ENCODE data around the gene PLXNA4.

Gene PLXNA4

GRCh38 chr7:132371948-132372347 lies 204.3 kb downstream of the PLXNA4 start:
- no peak for DNase-seq (ENCODE audit: extremely low read depth in 1 of 2, low read depth in 1 of 2)

DNA sequence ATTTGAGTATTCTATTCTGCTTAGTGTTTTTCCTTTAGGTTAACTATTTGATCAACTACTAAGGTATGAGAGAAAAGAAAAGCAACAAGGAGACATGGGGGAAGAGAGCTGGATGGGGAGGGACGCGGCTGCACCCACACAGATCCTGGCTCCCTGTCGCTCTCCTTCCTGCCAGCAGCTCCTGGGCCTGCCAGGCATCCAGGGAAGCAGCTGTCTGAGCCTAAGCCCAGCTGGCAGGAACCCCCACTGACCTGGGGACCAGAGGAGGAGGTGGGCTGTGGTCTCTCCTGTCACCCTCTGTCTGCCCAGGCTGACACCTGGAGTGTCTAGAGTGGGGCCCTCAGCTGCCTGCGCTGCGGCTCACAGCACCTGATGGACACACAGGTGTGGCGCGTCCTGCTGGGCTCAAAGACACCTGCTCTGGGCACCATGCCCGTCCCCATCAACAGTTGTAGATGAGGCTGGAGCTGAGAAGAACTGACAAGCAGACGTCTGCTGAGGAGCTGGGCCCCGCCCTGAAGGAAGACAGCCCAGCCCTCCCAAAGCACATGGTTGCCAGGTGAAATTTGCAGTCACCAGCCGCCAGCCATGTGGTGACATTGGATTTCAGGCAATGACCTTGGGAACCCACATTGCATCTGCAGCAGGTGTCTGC lies 207.9 kb downstream of the PLXNA4 start:
- DNase-seq (ENCODE audit: extremely low read depth in 1 of 2, low read depth in 1 of 2) = no peak

DNA sequence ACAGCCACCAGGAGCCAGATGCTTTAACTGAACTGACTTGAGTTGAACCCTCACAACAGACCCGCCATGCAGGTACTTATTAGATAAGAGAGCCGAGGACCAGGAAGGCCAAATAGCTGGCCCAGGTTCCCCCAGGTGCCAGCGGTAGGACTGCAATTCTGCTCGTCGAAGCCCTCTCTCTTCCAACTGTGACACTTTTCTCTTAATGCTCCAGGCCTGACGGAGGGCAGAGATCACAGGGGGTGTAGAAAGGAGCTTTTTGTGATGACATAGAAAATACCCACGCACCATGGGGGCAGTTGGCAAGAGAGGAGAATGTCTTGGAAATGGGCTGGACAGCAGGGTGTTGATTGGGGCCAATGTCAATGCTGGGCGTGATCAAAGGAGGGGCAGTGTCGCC lies 208.5 kb downstream of the PLXNA4 start:
- DNase-seq (ENCODE audit: extremely low read depth in 1 of 2, low read depth in 1 of 2) = no peak

- no peak for DNase-seq (ENCODE audit: extremely low read depth in 1 of 2, low read depth in 1 of 2)
Observed at GRCh38 chr7:132367004-132367403, 209.3 kb downstream of the PLXNA4 start.

GRCh38 chr7:132364226-132364625 lies 212.0 kb downstream of the PLXNA4 start:
- no peak for DNase-seq (ENCODE audit: extremely low read depth in 1 of 2, low read depth in 1 of 2)

GRCh38 chr7:132362059-132362458 lies 214.2 kb downstream of the PLXNA4 start:
- no peak for DNase-seq (ENCODE audit: extremely low read depth in 1 of 2, low read depth in 1 of 2)

DNA sequence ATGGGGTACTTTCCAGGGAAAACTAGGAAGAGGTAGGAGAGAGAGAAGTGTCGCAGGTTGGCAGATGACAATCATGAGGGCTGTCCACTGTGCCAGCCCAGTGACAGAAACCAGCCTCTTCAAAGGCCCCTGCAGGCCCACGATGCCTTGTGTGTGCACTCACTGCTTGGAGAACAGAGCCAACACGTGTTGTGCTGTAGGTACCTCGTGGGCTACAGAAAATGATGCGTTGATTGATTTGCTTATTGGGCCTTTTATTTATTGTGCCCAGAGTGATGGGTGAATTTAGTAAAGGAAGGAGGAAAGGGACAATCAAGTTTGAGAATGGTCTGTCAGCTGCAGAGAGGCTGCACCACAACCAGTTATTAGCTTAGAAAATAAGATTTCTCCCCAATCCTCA lies 215.1 kb downstream of the PLXNA4 start:
- no peak for DNase-seq (ENCODE audit: extremely low read depth in 1 of 2, low read depth in 1 of 2)

- DNase-seq (ENCODE audit: extremely low read depth in 1 of 2, low read depth in 1 of 2) = no peak
Observed at GRCh38 chr7:132359743-132360142, 216.5 kb downstream of the PLXNA4 start.

DNA sequence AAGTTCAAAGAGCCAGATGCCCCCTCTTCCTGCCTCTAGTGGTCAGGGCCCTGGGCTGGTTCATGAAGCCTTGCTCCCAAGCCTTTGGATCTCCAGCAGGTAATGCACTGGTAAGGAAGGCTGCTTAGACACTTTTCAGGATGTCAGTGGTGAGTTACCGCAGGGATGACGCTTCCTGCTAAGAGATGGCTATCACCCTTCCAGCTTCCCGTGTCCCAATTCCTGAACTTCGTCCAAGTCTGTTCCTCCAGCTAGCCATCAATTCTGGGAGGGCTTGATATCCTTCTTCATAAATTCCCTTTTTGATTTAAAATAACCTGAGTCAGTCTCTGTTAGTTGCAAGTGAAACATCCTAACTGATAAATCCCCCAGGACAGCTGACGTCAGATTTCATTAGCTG lies 221.2 kb downstream of the PLXNA4 start:
- DNase-seq (ENCODE audit: extremely low read depth in 1 of 2, low read depth in 1 of 2) = no peak

GRCh38 chr7:132354527-132354926 lies 221.7 kb downstream of the PLXNA4 start:
- DNase-seq (ENCODE audit: extremely low read depth in 1 of 2, low read depth in 1 of 2) = no peak

- DNase-seq (ENCODE audit: extremely low read depth in 1 of 2, low read depth in 1 of 2) = no peak
Observed at GRCh38 chr7:132353936-132354335, 222.3 kb downstream of the PLXNA4 start.

DNA sequence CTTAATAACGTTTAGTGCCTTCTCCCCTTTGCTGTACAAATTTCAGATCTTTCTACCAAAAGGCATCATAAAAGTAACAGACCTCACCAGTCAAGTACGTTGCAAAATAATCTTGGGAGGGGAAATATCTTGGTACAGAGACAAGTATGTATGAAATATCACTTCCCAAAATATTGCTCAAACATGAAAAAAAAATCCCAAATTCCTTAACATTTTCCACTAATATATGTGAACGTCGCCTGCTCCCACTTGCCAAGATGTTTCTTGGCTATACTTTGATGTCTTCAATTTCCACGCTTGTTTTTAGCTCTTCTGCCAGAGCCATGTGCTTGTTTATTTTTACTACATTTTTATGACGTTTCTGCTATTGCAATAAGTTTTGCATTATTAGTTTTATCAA lies 223.5 kb downstream of the PLXNA4 start:
- no peak for DNase-seq (ENCODE audit: extremely low read depth in 1 of 2, low read depth in 1 of 2)

DNA sequence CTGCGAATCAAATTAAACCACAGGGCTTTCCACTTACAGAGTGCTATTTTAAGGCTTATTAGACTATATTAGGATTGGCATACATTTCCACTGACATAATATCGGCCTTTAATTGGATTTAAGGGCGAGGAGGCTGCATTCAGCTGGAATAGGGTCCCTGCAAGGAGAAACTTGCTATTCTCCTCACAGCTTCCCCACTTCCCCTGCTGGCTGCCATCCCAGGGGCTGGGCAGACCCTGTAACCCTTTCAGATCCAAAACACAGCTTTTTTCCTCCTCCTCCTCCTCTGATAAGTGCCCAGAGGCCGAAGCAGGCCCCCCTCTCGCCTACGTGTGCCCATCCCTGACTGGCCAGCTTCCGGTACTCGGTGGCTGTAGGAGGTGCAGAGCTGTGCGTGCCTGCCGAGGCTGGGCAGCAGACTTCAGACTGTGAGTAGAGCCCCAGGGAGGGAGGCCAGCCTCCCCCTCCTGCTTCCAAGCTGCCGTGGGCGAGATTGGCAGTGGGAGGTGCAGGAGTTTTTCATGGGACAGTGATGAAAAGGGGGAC lies 224.2 kb downstream of the PLXNA4 start:
- DNase-seq (ENCODE audit: extremely low read depth in 1 of 2, low read depth in 1 of 2) = no peak

- DNase-seq (ENCODE audit: extremely low read depth in 1 of 2, low read depth in 1 of 2) = no peak
Observed at GRCh38 chr7:132350741-132351140, 225.5 kb downstream of the PLXNA4 start.

GRCh38 chr7:132349075-132349474 lies 227.2 kb downstream of the PLXNA4 start:
- no peak for DNase-seq (ENCODE audit: extremely low read depth in 1 of 2, low read depth in 1 of 2)

- DNase-seq (ENCODE audit: extremely low read depth in 1 of 2, low read depth in 1 of 2) = no peak
Observed at GRCh38 chr7:132348341-132348740, 227.9 kb downstream of the PLXNA4 start.

DNA sequence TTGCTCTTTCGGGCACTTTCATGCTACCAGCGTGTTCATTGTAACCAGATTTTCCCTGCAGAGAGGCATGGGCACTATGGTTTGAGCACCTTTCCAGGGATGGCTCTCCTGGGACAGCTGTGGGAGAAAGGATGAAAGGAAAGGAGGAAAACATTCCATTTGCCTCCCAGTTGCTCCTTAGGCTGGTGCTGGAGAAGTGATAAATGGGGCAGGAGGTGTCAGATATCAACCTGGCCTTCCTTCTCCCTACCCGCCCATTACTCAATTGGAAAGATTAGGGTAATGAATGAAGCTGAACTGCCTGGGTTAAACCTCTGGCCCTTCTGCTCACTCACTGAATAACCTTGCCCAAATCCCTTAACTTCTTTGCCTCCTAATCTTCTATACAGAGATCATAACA lies 228.4 kb downstream of the PLXNA4 start:
- DNase-seq (ENCODE audit: extremely low read depth in 1 of 2, low read depth in 1 of 2) = no peak

GRCh38 chr7:132347123-132347522 lies 229.1 kb downstream of the PLXNA4 start:
- DNase-seq (ENCODE audit: extremely low read depth in 1 of 2, low read depth in 1 of 2) = no peak

GRCh38 chr7:132345543-132346129 lies 230.6 kb downstream of the PLXNA4 start:
- no peak for DNase-seq (ENCODE audit: extremely low read depth in 1 of 2, low read depth in 1 of 2)

DNA sequence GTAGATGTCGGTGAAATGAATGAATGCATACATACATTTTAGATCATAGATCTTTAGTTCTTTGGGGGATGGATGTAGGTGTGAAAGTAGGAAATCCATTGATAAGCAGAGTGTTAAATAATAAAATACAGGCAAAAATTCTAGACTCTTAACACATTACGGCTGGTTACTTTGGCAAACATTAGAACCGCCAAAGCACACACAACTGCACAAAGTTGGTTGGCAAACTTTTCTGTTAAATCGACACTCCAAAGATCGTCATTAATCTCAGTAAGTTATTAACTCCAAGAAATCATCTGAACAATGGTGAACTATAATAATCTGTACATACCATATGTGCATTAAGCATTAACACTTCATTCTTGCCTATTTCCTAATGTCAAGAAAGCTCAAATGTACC lies 231.2 kb downstream of the PLXNA4 start:
- no peak for DNase-seq (ENCODE audit: extremely low read depth in 1 of 2, low read depth in 1 of 2)

- DNase-seq (ENCODE audit: extremely low read depth in 1 of 2, low read depth in 1 of 2) = no peak
Observed at GRCh38 chr7:132343199-132343598, 233.1 kb downstream of the PLXNA4 start.

DNA sequence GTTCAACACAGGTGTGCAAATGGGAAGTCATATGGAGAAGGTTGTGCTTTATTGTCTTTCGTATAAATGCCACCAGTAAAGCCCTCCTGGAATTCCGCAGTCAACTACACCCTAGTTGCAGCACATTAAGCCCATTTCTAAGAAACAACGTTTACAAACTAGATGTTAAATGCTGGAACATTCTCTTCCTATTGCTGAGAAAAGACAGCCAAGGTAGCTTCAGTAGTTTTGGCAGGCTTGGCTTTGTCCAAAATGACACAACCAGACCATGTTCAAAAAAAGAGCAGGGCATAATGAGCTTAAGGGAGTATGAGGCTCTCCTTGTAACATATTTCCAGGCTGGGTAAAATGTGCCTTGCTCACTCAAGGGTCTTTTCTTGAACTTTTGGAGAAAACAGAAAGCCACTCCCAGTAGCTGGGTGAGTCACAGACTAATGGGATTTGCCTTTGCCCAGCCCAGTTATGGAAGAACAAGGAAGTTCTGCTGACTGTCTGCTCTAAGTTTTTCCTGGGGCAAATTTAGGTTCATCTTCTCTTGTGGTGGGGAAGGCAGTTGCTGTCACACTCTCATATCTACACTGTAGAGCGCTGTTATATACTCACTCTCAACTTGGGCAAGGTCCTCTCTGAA lies 238.7 kb downstream of the PLXNA4 start:
- DNase-seq (ENCODE audit: extremely low read depth in 1 of 2, low read depth in 1 of 2) = no peak

Data from stimulated activated CD8-positive, alpha-beta memory T cell treated with anti-CD3 and anti-CD28 coated beads, Interleukin-7, amount 100 ng/mL, for 48 hours (primary cell).